ENCODE data around the gene WSB1. TPM values are rescaled to one million over a fixed set of nuclear protein-coding genes. Genes with fewer than 3 reads are reported as not detected.
"Not testable (repeated sequence)": the region's sequence is repeated elsewhere in the genome, so short reads cannot be mapped to it uniquely, and the experiment has no call there.

Gene WSB1
- 126 TPM for polyA plus RNA-seq (2013, experiment 1 of 2; ENCODE audit: insufficient read length)
- 127 TPM for polyA plus RNA-seq (2013, experiment 2 of 2; ENCODE audit: insufficient read length)

DNA sequence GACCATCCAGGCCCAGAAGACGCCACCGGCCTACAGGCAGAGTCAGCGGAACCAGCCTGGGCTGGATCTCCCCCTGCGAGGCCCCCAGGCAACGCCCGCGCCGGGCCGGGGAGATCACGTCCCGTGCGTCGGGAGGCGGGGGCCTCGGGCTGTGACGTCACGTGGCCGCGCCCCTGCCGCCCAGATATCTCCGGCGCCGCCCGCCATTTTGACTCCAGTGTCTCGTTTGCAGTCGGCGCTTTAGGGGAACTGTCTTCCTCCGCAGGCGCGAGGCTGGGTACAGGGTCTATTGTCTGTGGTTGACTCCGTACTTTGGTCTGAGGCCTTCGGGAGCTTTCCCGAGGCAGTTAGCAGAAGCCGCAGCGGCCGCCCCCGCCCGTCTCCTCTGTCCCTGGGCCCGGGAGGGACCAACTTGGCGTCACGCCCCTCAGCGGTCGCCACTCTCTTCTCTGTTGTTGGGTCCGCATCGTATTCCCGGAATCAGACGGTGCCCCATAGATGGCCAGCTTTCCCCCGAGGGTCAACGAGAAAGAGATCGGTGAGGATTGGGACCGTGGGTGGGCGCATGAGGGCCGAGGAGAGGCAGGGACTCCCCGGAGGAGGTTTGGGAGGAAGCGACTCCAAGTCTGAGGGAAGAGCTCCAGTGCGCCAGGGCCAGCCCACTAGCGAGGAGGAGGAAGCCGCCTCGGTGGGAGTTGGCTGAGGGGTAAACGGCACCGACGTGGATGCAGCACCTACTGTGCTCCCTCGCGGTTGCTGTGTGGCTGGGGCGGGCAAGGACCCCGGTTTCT, at the start of gene WSB1:
TSS of gene WSB1 (plus strand) at position 217 of the 791 bp plus-strand sequence. CDS start at position 499, 282 bp downstream.
- DNase-seq = peak; percentile 95

- DNase-seq = peak; percentile 85
Measured at GRCh38 chr17:27244491-27245223, 49.3 kb upstream of the WSB1 start.

GRCh38 chr17:27245230-27245696, 48.7 kb upstream of the WSB1 start:
- peak; percentile 71 for DNase-seq

GRCh38 chr17:27246537-27246936, 47.4 kb upstream of the WSB1 start:
- no peak for DNase-seq

DNA sequence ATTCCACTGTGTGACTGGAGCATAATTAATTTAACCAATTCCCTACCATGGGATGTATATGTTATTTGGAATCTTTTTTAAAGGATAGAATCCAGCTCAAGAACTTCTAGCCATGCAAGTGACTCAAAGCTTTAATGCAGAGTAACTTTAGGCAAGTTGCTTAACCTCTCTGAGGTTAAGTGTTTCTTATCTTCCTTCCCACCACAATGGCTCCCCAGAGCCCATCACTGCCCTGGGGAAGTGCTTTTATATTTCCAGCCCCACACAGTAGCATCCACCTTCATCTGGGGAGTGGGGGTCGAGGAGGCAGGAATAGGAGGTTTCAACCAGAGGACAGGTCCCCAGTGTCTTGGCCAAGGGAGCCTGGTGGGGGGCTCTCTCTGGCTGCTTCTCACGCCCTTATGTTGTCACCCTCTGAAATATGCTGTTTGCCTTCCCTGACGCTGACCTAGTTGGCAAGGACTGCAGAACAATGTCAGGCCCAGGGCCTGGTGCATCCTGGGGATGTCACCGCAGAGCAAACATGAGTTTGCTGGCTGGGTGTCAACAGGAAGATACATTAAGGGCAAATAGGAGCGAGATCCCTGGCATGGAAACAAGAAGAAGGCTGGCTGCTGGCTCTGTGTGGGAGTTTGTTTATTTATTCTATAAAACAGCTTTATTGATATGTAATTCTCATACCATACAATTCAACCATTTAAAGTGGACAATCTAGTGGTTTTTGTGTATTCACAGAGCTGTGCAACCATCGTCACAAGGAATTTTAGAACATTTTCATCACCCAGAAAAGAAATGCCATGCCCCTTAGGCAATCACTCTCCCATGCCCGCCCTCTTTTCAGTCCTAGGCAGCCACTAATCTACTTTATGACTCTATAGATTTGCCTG, 46.6 kb upstream of the WSB1 start:
- peak; percentile 51 for DNase-seq

DNA sequence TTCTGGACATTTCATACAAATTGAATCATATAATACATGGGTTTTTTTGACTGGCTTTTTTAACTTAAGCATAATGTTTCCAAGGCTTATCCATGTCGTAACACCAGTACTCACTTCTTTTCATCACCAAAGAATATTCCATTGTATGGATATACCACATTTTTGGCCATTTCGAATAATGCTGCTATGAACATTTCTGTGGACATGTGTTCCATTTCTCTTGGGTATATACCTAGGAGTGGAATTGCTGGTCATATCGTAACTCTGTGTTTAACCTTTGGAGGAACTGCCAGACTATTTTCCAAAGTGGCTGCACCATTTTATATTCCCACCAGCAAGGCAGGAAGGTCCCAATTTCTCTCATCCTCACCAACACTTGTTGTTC, 46.0 kb upstream of the WSB1 start:
- no peak for DNase-seq

GRCh38 chr17:27250791-27251190, 43.1 kb upstream of the WSB1 start:
- DNase-seq = not testable (repeated sequence)

DNA sequence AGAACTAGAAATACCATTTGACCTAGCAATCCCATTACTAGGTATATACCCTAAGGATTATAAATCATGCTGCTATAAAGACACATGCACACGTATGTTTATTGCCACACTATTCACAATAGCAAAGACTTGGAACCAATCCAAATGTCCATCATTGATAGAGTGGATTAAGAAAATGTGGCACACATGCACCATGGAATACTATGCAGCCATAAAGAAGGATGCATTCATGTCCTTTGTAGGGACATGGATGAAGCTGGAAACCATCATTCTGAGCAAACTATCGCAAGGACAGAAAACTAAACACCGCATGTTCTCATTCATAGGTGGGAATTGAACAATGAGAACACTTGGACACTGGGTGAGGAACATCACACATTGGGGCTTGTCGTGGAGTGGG, 39.1 kb upstream of the WSB1 start:
- DNase-seq = not testable (repeated sequence)

DNA sequence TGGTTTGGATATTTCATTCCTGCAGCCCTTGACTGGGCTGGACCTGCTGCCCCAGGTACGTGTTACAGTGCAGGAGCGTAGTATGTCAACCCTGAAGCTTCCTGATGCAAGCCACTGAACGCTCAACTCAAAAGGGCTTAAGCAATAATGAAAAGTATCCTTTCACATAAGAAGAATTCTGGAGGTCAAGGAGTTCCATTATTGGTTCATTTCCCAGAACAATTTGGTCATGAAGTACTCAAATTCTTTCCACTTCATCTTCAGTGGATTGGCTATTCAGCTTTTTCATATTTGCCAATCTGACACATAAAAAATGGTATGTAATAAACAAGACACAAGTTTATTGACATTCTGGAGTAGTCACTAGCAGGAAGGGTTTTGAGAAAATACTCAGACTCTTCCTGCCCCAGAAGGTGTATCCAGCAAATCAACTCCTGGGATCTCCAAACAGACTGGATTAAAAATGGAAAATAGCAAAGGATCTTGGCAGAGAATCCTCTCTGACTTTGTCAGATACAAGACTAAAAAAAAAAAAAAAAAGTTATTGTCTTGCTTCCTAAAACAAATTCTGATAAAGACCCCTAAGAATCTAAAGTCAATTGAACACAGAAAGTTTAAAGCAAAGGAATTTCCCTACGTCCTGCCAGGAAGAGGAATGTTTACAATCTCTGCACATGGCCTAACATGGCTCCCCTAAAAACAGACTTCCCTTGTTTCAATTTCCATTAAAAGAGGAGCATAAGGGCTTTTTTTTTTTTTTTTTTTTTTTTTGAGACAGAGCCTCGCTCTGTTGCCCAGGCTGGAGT, 37.5 kb upstream of the WSB1 start:
- peak; percentile 34 for DNase-seq

- no peak for DNase-seq
Measured at GRCh38 chr17:27257031-27257357, 36.9 kb upstream of the WSB1 start.

DNA sequence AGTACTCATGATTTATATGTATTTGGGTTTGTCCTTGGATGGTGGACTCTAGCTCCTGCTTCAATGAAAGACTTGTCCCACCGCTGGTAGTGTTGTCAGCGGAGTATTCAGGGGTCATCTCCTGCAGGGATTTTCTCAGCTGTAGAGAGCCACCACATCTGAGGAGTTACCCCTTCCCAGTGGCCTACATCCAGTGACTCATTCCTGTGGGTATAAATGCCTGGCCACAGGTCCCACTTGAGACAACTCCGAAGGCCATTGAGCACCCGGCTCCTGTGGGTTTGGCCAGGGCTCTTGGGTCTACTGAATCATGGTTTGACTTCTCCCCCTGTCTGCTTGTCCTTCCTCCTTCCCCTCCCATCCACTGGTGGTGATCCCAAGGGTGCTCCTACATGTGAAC, 34.6 kb upstream of the WSB1 start:
- no peak for DNase-seq

DNA sequence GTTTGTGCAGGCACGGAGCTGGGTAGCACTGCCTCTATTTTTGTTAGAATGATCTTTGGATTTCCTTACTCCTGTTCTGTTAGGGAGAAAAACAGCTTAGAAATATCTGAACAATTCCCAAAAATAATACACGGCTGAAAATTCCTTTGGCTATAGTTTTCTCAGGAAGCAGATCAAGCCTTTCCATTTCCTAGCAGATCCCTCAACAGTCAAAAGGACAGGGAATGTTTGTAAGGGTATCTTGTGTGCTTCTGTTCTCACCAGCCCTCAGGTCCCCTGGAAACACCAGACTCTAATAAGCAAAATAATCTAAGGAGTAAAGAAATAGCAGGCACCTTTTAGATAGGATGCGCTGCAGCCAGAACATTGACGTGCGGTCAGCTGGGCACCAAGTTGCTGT, 30.5 kb upstream of the WSB1 start:
- no peak for DNase-seq

- DNase-seq = no peak
Measured at GRCh38 chr17:27264068-27264812, 29.7 kb upstream of the WSB1 start.

DNA sequence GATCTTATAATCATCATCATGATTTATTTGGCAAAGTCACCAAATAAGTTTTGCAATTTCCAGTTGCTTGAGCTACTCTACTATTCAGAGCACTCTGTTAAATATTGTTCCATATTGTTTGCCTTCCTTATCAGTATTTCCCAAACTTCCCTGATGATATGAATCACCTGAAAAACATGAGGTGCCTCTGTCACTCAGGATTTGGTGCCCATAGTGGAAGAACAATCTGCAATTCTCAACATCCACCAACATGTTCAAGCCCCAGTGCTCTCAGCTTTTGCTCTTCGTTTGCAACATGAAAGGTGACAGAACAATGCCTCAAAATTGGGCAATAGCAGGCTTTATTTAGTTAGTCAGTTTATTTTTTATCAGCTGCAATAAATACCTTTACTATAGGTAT, 28.6 kb upstream of the WSB1 start:
- DNase-seq = no peak

DNA sequence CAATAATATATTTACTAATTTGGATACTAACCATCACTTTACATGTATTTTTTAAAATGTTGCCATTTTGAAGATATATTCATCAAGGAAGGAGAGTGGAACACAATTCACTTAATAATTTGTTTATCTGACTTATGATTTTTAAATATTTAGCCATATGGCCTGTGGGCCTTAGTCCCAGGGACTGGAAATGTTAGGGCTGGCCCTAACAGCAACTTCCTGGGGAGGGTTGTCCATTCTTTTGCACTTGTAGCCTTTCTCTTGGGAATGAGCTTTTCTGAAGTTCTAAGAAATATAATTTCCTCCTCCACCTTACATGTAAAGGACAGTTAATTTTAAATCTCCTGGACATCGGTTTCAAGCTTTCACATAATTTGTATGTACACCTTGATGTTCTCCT, 27.7 kb upstream of the WSB1 start:
- no peak for DNase-seq

DNA sequence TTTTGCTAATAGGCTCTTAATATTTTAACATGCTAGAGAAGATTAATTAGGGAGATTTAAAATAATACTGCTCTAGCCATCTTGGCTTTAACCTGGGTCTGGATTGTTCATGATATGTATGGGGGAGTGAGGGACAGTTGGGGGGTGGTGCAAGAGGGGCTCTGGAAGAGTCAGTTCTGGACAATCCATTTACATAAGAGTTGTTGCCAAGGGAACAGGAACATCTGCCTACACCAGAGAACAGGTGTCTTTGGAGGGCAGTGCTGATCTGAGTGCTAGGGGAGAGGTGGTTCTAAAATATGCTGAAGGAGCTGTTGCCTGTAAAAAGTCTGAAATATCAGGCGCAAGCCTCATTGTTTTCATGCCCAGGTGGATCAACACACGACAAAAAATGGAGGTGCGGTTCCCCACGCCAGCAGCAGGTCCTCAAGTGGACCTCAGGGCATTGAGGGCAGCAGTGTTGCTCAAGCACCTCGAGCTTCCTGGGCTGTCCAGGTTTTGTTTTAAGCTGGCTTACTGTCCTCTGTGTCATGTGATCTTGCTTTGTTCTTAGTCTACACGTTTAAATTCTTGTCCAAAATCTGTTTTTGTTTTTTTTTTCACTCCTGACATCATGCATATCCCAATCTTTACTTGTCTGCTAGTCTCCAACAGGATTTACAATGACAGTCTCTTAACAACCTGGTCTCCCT, 25.4 kb upstream of the WSB1 start:
- DNase-seq = no peak

DNA sequence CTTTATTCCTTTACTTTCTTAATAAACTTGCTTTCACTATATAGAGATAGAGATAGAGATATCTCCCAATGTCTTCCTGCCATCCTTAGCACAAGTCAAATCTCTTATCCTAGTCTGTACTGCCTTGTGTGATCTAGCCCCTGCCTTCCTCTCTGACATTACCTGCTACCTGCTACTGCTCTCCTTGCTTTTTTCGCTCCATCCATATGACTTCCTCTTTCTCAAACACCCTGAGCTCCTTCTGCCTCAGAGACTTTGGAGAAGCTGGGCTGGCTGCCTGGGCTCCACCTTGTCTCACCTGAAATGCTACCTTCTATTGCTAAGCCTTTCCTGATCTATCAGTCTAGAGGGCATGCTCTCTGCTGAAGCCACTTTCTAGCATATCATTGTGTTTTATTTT, 24.7 kb upstream of the WSB1 start:
- DNase-seq = no peak

GRCh38 chr17:27269974-27270373, 23.9 kb upstream of the WSB1 start:
- no peak for DNase-seq

DNA sequence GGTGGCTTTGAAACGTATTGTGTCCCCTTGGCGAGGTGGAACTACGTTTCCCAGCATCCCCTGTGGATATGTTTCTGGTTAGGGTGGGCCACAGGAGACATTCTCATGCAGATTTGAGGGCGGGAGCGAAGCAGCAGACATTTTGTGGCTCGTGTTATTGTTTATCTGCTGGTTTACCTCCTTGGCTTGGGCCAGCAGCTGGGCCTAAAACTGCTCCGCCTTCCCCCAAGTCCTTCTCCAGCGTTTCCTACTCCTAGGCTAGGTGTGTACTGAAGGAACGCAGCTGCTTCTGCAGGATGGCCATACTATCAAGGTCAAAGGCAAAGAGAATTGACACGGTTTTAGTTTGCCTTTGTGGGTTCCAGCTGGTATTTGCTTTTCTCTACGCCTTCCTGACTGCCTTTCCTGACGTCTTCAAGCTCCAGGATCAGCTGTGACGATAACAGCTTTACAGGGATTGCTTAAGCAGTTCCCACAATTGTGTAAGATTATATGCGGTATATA, 17.2 kb upstream of the WSB1 start:
- DNase-seq = no peak

- DNase-seq = not testable (repeated sequence)
Measured at GRCh38 chr17:27279132-27279531, 14.8 kb upstream of the WSB1 start.
